LNCaP clone FGC (cell line): Measurements from ENCODE around the gene MAU2.
"Not testable (repeated sequence)": the region's sequence is repeated elsewhere in the genome, so short reads cannot be mapped to it uniquely, and the experiment has no call there.

Experiments used
- DNase-seq: peaks from one replicate; pipeline ENCODE4 v3.0.0-alpha.2; 2011; ENCODE audit warnings: low read depth
- H3K4me3 ChIP-seq: 2 replicates; pipeline ENCODE4 v1.5.1; 2011; ENCODE audit warnings: mild to moderate bottlenecking, low read depth, low read length, control low read depth
- CTCF ChIP-seq: IDR thresholded peaks from 2 replicates; pipeline ENCODE4 v1.5.1; 2012; ENCODE audit warnings: mild to moderate bottlenecking; ENCODE audit not compliant: control insufficient read depth, insufficient read depth; ENCODE audit errors: extremely low read depth

MAU2 gene

DNA sequence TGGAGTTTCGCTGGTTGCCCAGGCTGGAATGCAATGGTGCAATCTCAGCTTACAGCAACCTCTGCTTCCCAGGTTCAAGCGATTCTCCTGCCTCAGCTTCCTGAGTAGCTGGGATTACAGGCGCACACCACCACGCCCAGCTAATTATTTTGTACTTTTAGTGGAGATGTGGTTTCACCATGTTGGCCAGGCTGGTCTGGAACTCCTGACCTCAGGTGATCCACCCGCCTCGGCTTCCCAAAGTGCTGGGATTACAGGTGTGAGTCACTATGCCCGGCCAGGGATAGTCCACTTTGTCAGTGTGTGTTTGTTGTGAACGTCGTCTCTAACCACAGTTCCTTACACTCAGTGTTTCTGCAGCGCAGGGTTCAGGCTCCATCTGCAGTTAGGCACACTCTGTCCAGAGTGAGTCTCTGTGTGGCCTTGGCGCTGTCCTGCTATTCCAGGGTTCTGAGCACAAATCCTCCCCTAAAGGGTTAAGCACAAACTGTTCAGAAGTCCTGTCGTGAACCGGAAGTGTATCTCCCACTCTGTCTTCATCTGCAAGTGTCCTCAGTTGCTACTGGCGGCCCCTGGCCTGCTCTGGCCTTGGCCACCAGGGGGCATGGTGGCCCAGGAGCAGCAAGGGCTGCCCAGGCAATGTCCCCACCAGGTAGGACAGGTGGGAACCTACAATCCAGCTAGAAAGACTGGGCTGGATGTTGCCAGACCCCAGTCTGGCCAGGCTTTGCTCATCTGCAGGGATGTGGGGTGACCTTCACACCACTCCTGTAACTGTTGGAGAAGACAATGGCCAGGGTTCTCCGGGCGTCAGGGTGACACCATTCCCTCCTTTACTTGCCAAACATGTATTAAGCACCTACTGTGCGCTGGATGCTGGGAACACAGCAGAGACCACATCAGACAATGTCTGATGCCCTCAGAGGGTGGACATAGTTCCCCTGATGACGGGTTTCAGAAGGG, 46.1 kb downstream of the MAU2 start:
- DNase-seq, result peak; percentile 59

DNA sequence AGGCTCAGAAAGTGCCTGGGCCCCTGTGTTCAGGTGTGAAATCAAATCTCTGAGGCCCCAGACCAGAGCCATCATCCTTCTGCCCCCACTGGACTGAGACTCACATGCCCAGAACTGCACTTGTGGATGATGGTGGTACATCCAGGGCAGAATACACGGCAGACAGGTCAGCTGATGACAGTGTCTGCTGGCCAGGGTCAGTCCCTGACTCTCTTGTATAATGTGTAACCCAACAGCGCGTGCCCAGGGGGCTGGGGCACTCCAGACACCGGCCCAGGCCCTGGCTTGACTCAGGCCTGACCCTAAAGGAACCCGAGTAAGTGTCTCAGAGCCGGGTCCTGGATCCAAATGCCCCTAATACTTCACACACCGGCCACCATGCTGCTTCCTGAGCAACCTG, 47.5 kb downstream of the MAU2 start:
- no peak for DNase-seq
- no peak overlapping the region for H3K4me3 ChIP-seq
- TF ChIP-seq CTCF, result no peak

More for the DNA sequence above, 46.1 kb downstream of the MAU2 start:
- H3K4me3 ChIP-seq, result no peak overlapping the region
- TF ChIP-seq CTCF, result peak; percentile 96

DNA sequence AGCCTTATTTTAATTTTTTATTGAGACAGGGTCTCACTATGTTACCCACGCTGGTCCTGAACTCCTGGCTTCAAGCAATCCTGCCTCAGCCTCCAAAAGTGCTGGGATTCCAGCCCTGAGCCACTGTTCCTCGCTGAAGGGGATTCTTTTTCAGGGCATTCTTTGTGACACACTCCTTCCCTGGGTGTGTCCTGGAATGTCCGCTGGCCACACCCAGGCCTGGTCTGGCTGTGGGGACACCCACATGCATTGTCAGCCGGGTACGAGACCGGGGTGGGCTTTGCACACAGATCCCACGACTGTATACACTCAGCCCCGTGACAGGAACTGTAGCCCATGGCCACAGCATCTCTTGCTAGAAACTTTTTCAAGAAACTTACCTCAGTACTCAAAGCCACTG, 50.4 kb downstream of the MAU2 start:
- DNase-seq, result no peak
- no peak for TF ChIP-seq CTCF
- H3K4me3 ChIP-seq, result no peak overlapping the region

GRCh38 chr19:19372656-19373416, 52.2 kb downstream of the MAU2 start:
- no peak for TF ChIP-seq CTCF
- H3K4me3 ChIP-seq, result no peak overlapping the region
- no peak for DNase-seq

- no peak for TF ChIP-seq CTCF
- DNase-seq, result no peak
- no peak overlapping the region for H3K4me3 ChIP-seq
These were observed 58.9 kb downstream of the MAU2 start for GRCh38 chr19:19379527-19379926.

- DNase-seq, H3K4me3 ChIP-seq: not testable (repeated sequence)
These were observed 59.7 kb downstream of the MAU2 start for GRCh38 chr19:19380316-19380715.
